HCT116 (cell line): Measurements from ENCODE around the gene CSNK1D. TPM values are rescaled to one million over a fixed set of nuclear protein-coding genes. Genes with fewer than 3 reads are reported as not detected.
"Not testable (repeated sequence)": the region's sequence is repeated elsewhere in the genome, so short reads cannot be mapped to it uniquely, and the experiment has no call there.

ENCODE experiments used
- ATAC-seq: fragments of 200-7000 bp; cut with Tn5 transposase; 2 replicates; pipeline ENCODE4 v1.9.1; 2020; ENCODE audit warnings: mild to moderate bottlenecking, moderate library complexity
- BruUV-seq: library from RNA; stranded (reverse); fragments of 400-500 nt; replicated peaks from 2 replicates; lab custom pipeline; 2021; lab: Mats Ljungman, UMichigan
- CTCF ChIA-PET: fragments of 300-600 bp; sonication (Branson Sonifier 250); formaldehyde crosslinking; loops from one replicate; lab custom pipeline; 2021; ENCODE audit warnings: antibody characterized with exemption; lab: Charles Lee
- POLR2A ChIA-PET: fragments of 300-600, 350-600 bp; sonication (Branson Sonifier 250); formaldehyde crosslinking; loops from one replicate; lab custom pipeline; 2021; ENCODE audit warnings: antibody characterized with exemption; lab: Charles Lee
- RAD21 ChIA-PET, 2 experiments: fragments of 300-600 bp; sonication (Branson Sonifier 250); formaldehyde crosslinking; loops; one replicate each; lab custom pipeline; 2023; ENCODE audit warnings: low total read pairs in 2 of 2; ENCODE audit not compliant: uncharacterized antibody in 2 of 2, unreplicated experiment in 2 of 2, low non-redundant PET in 1 of 2; lab: Charles Lee
- DNase-seq: peaks from one replicate; pipeline ENCODE4 v3.0.0-alpha.2; 2010; ENCODE audit warnings: low read depth, low spot score
- H2AFZ ChIP-seq: fragments of 200-600 bp; shearing (Covaris generic), sonication (generic); 2 replicates; pipeline ENCODE4 v1.6.1; 2017; ENCODE audit warnings: low read depth, mixed run types, mixed read lengths, antibody characterized with exemption, low read length; ENCODE audit not compliant: poor library complexity, severe bottlenecking
- H3K27ac ChIP-seq: 2 replicates; pipeline ENCODE4 v1.5.1; 2012; ENCODE audit warnings: low read depth, low read length
- H3K27me3 ChIP-seq: fragments of 200-600 bp; sonication (generic); 2 replicates; pipeline ENCODE4 v1.6.1; 2016; ENCODE audit warnings: mixed run types, low read length, mixed read lengths; ENCODE audit not compliant: insufficient read depth
- H3K36me3 ChIP-seq, 2 experiments: fragments of 200-500 bp in 1 of 2; fragments of 200-600 bp in 1 of 2; sonication (Bioruptor generic) in 1 of 2; sonication (generic) in 1 of 2; 2 replicates each; pipeline versions ENCODE4 v1.5.1 to v1.6.1; 2014 to 2016; ENCODE audit warnings: low read length in 2 of 2, inconsistent platforms in 1 of 2, mixed read lengths in 1 of 2, mixed run types in 1 of 2; ENCODE audit not compliant: insufficient read depth in 2 of 2, control insufficient read depth in 1 of 2
- H3K4me1 ChIP-seq, 2 experiments: fragments of 200-600 bp in 1 of 2; sonication (generic) in 1 of 2; 2 replicates each; pipeline versions ENCODE4 v1.5.1 to v1.6.1; 2012 to 2017; ENCODE audit warnings: low read length in 2 of 2, inconsistent platforms in 1 of 2, mild to moderate bottlenecking in 1 of 2, mixed read lengths in 1 of 2, mixed run types in 1 of 2, moderate library complexity in 1 of 2; ENCODE audit not compliant: insufficient read depth in 2 of 2, control insufficient read depth in 1 of 2
- H3K4me2 ChIP-seq: fragments of 200-600 bp; sonication (generic); 2 replicates; pipeline ENCODE4 v1.6.1; 2017; ENCODE audit warnings: mixed run types, low read length, mixed read lengths
- H3K4me3 ChIP-seq, 2 experiments: fragments of 200-600 bp in 1 of 2; sonication (generic) in 1 of 2; replicated peaks in 1 of 2; 2 replicates each; pipeline ENCODE4 v1.5.1; 2011 to 2016; ENCODE audit warnings: low read length in 2 of 2, control low read depth in 1 of 2, low read depth in 1 of 2, mild to moderate bottlenecking in 1 of 2, mixed read lengths in 1 of 2, mixed run types in 1 of 2
- H3K79me2 ChIP-seq: fragments of 200-600 bp; sonication (generic); 2 replicates; pipeline ENCODE4 v1.6.1; 2017; ENCODE audit warnings: mild to moderate bottlenecking, mixed run types, low read length, moderate library complexity, mixed read lengths; ENCODE audit not compliant: insufficient read depth
- H3K9ac ChIP-seq: fragments of 200-600 bp; sonication (generic); 2 replicates; pipeline ENCODE4 v1.6.1; 2016; ENCODE audit warnings: low read length, mixed read lengths
- H3K9me2 ChIP-seq: fragments of 200-600 bp; sonication (generic), shearing (Covaris generic); 2 replicates; pipeline ENCODE4 v1.6.1; 2017; ENCODE audit warnings: mixed run types, mild to moderate bottlenecking, moderate library complexity; ENCODE audit not compliant: insufficient read depth
- H3K9me3 ChIP-seq, 2 experiments: fragments of 200-500 bp in 1 of 2; fragments of 200-600 bp in 1 of 2; sonication (Bioruptor generic) in 1 of 2; sonication (generic) in 1 of 2; 2 replicates each; pipeline ENCODE4 v1.6.1; 2014 to 2017; ENCODE audit warnings: low read length in 2 of 2, mixed read lengths in 2 of 2, inconsistent platforms in 1 of 2, low read depth in 1 of 2, mild to moderate bottlenecking in 1 of 2, mixed run types in 1 of 2, moderate library complexity in 1 of 2; ENCODE audit not compliant: control insufficient read depth in 1 of 2, insufficient read depth in 1 of 2
- H4K20me1 ChIP-seq: fragments of 200-600 bp; sonication (generic), shearing (Covaris generic); 2 replicates; pipeline ENCODE4 v1.6.1; 2017; ENCODE audit warnings: mixed run types, mild to moderate bottlenecking, moderate library complexity; ENCODE audit not compliant: insufficient read depth
- CEBPB ChIP-seq: IDR thresholded peaks from 2 replicates; pipeline ENCODE4 v1.6.1; 2012; ENCODE audit warnings: low read depth
- EZH2phosphoT487 ChIP-seq: fragments of 200-600 bp; IDR thresholded peaks from 2 replicates; pipeline ENCODE4 v1.6.1; 2018; ENCODE audit warnings: antibody characterized with exemption, borderline replicate concordance
- FOSL1 ChIP-seq: IDR thresholded peaks from 2 replicates; pipeline ENCODE4 v1.6.1; 2012; ENCODE audit warnings: low read depth
- TCF7L2 ChIP-seq: IDR thresholded peaks from 2 replicates; pipeline ENCODE4 v1.7.0; 2011; ENCODE audit warnings: borderline replicate concordance, inconsistent platforms; ENCODE audit not compliant: insufficient read depth, insufficient read length; ENCODE audit errors: extremely low read depth
- YY1 ChIP-seq: IDR thresholded peaks from 2 replicates; pipeline ENCODE4 v1.6.1; 2011; ENCODE audit warnings: low read length, low read depth, moderate library complexity, mild to moderate bottlenecking; ENCODE audit not compliant: insufficient replicate concordance; ENCODE audit errors: extremely low read depth
- intact Hi-C: fragments of 100-400 bp; cut with micrococcal nuclease; formaldehyde crosslinking; loops from 2 replicates; pipeline ENCODE4 v1.10.0; 2022
- total RNA-seq: library from RNA; stranded (reverse); gene quantifications from one replicate; pipeline ENCODE4 v1.2.1, GENCODE V29; 2021; ENCODE audit not compliant: unreplicated experiment

The CSNK1D gene
- total RNA-seq, 1 experiment from 2014 or later: 176 TPM

DNA sequence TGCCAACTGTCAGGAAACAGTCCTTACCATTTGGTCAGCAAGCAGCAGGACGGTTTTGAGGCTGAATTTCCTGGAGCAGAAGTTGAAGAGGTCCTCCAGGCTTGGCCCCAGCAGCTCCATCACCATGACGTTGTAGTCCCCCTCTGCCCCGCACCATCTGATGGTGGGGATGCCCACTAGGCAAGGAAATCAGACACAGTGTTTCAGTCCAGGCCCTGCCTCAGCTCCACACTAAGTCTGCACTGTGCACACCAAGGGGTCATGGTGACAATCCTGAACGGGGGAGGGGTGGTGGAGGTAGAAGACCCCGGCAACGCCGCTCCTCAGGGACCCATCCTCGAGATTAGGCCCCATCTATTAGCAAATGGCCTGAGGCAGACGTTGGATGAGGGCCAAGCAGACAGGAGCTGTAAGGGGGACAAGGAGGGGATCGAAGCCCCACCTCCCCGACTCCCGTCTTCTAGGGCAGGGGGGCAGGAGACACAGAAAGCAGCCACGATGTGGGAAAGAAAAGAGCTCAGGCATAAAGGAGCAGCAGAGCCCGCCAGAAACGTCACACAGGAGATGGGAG, 18.0 kb downstream of the CSNK1D start (continued):
- TF ChIP-seq TCF7L2 (no peak), CEBPB (no peak), EZH2phosphoT487 (no peak), YY1 (no peak), FOSL1 (no peak)

DNA sequence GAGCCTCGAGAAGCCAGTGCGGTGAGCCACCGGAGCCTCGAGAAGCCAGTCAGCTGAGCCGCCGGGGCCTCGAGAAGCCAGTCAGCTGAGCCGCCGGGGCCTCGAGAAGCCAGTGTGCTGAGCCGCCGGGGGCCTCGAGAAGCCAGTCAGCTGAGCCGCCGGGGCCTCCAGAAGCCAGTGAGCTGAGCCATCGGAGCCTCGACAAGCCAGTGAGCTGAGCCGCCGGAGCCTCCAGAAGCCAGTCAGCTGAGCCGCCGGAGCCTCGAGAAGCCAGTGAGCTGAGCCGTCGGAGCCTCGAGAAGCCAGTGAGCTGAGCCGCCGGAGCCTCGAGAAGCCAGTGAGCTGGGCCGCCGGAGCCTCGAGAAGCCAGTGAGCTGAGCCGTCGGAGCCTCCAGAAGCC, 18.8 kb downstream of the CSNK1D start:
- DNase-seq, H3K4me3 ChIP-seq, H3K9me3 ChIP-seq, POLR2A ChIA-PET, BruUV-seq, intact Hi-C loops, ATAC-seq, H3K9me2 ChIP-seq, H3K27me3 ChIP-seq, H3K9ac ChIP-seq, H3K4me1 ChIP-seq, H3K27ac ChIP-seq, H2AFZ ChIP-seq, H3K4me2 ChIP-seq, RAD21 ChIA-PET: not testable (repeated sequence)
- Histone ChIP-seq H3K79me2 (peaks cover 85% of the 10 kb centered on the region), H4K20me1 (peaks cover 13% of the 10 kb centered on the region; the same call in 1 of the 2 replicates), H3K36me3 (peaks cover 71 to 84% of the 10 kb centered on the region in 2 experiments)
- CTCF ChIA-PET: interaction anchor here (0.7 to 1.2 kb wide), 2 partner anchors 11 to 27 kb away, joined by 3 to 6 read pairs; no protein-coding TSS in a partner anchor

DNA sequence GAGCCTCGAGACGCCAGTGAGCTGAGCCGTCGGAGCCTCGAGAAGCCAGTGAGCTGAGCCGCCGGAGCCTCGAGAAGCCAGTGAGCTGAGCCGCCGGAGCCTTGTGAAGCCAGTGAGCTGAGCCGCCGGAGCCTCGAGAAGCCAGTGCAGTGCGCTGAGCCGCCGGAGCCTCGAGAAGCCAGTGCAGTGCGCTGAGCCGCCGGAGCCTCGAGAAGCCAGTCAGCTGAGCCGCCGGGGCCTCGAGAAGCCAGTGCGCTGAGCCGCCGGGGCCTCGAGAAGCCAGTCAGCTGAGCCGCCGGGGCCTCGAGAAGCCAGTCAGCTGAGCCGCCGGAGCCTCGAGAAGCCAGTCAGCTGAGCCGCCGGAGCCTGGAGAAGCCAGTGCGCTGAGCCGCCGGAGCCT, 19.4 kb downstream of the CSNK1D start:
- H3K4me3 ChIP-seq, H2AFZ ChIP-seq, H3K9ac ChIP-seq, H3K9me3 ChIP-seq, POLR2A ChIA-PET, H3K27ac ChIP-seq, H3K4me1 ChIP-seq, H3K9me2 ChIP-seq, intact Hi-C loops, ATAC-seq, H3K27me3 ChIP-seq, DNase-seq, BruUV-seq, H3K4me2 ChIP-seq: not testable (repeated sequence)
- peaks cover 13% of the 10 kb centered on the region; the same call in 1 of the 2 replicates for H4K20me1 ChIP-seq
- H3K79me2 ChIP-seq: peaks cover 85% of the 10 kb centered on the region
- H3K36me3 ChIP-seq: peaks cover 69 to 84% of the 10 kb centered on the region in 2 experiments
- ChIA-PET CTCF (interaction anchor here (0.7 to 1.2 kb wide), 2 partner anchors 11 to 27 kb away, joined by 3 to 6 read pairs; no protein-coding TSS in a partner anchor), RAD21 (interaction anchor here in 1 of 2 experiments (0.7 kb wide), 1 partner anchor 36 kb away, joined by 3 read pairs; no protein-coding TSS in a partner anchor)
